Middle frontal gyrus (tissue), 1 donor: ENCODE results near the gene IMPA2.
A peak's percentile ranks its signal among the peaks of the same experiment; 100 is the strongest.
"Not testable (repeated sequence)": the region's sequence is repeated elsewhere in the genome, so short reads cannot be mapped to it uniquely, and the experiment has no call there.

Source experiments
- DNase-seq: peaks from one replicate; pipeline ENCODE4 v3.0.0-alpha.2; 2015; ENCODE audit warnings: low spot score; ENCODE audit errors: extremely low spot score

Gene IMPA2

DNA sequence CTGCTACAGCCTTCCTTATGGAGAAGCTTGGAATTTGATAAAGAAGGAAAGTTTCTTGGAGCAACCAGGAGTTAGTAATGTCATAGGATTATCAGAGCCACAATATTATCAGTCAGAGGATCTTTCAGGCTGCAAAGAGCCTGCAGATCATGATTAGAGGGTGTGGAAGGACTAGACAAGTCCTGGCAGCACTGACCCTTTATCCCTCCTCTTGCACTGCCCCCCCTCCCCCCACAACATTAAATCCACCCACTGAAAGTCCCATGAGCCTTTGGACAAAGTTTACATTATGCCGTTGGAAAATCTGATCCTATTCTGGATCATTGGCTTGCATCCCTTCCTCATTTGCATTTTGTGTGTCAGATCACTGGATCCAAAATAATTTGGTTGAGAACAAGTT is 18.7 kb upstream of the IMPA2 start:
- no peak for DNase-seq

DNA sequence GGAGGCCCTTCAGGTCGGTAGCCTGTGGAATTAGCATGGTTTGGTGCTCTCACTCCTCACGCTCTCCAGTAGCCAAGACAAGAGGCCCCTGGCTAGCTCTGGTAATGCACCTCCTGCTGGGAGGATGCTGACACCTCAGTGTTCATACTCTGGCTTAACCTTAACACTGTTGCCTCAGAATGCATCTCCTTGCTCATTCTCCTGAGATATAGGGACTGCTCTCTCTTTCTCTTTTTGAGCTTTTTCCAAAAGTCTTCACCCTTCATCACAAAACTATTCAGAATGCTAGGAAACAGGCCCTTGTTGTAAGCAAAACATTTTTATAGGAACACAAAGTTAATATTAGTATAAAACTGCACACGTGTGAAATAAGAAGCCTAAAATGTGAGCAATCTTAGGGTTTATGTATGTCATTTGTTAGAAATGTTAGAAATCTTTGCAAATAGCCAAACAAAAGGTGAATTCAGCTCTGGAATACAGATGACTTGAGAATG is 17.3 kb upstream of the IMPA2 start:
- DNase-seq = no peak

GRCh38 chr18:11969904-11970835 is 11.1 kb upstream of the IMPA2 start:
- DNase-seq = no peak

- not testable (repeated sequence) for DNase-seq
These were observed 10.5 kb upstream of the IMPA2 start for GRCh38 chr18:11970836-11971226.

GRCh38 chr18:11972371-11973174 is 8.7 kb upstream of the IMPA2 start:
- DNase-seq = no peak

GRCh38 chr18:11974741-11975325 is 6.5 kb upstream of the IMPA2 start:
- no peak for DNase-seq

GRCh38 chr18:11975723-11976122 is 5.6 kb upstream of the IMPA2 start:
- no peak for DNase-seq

- no peak for DNase-seq
These were observed 4.8 kb upstream of the IMPA2 start for GRCh38 chr18:11976315-11977152.

DNA sequence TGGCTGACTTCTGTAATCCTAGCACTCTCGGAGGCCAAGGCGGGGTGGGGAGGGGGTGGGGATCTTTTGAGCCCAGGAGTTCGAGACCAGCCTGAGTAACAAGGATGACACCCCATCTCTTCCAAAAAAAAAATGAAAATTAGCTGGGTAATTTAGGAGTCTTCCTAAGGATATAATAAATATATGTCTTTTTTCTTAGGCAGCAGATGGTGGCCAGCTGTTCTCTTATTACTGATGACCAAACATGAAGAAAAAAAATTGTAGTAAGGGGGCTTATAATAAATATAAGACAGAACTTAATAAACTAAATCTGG is 4.2 kb upstream of the IMPA2 start:
- DNase-seq = no peak

DNA sequence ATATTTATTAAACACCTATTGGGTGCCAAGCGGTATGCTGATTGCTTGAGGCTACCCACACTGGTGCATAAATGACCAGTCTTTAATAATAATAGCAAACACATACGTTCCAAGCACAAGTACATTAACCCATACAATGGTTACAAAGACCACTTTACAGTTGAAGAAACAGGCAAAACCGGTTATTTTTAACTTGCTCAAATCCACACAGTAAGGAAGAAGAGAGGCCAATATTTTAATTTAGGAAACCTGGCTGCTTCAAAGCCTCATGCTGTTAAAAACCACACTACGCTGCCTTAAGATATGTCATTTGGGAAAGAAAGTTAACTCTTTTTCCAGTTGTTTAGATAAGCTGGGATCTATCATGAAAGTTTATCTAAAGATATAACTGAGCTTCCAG is 2.4 kb upstream of the IMPA2 start:
- DNase-seq = no peak

- no peak for DNase-seq
These were observed 1.2 kb upstream of the IMPA2 start for GRCh38 chr18:11980163-11980493.

- peak; percentile 15 for DNase-seq
These were observed 664 bp upstream of the IMPA2 start for GRCh38 chr18:11980494-11981191.

DNA sequence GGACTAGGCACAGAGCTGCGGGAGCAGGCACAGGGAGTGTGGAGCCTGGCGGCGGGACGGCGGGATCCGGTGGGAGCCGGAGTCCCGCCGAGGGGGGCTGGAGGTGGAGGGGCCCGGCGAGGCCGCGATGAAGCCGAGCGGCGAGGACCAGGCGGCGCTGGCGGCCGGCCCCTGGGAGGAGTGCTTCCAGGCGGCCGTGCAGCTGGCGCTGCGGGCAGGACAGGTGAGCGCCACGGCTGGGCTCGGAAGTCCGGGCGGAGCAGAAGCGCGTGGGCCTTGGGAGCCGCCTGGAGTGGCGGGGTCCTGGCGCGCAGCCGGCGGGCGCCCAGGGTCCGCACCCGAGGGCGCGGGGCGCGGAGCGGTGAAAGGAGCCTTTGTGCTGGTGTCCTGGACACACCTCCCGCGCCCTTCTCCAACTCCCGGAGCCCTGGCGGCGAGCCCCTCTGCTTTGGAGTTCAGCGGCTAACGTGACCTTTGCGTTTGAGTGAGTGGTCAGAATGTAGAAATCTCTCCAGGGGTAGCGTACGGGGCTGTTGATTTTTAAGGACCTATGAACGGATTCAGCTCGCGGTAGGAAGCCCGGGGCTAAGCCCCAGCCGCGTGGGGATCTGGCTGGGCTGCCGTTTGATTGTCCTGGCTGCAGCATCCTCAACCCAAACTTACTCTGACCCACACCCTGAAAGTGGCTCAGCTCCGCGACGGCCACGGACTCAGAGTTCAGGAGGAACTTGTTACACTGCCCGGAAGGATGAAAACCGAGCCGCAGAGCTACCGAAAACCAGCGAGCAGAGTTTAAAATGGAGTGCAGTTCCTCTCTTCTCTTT is 448 bp downstream of the IMPA2 start:
- DNase-seq = no peak

- DNase-seq = no peak
These were observed 1.7 kb downstream of the IMPA2 start for GRCh38 chr18:11982981-11983380.

GRCh38 chr18:11983592-11983991 is 2.3 kb downstream of the IMPA2 start:
- DNase-seq = no peak

DNA sequence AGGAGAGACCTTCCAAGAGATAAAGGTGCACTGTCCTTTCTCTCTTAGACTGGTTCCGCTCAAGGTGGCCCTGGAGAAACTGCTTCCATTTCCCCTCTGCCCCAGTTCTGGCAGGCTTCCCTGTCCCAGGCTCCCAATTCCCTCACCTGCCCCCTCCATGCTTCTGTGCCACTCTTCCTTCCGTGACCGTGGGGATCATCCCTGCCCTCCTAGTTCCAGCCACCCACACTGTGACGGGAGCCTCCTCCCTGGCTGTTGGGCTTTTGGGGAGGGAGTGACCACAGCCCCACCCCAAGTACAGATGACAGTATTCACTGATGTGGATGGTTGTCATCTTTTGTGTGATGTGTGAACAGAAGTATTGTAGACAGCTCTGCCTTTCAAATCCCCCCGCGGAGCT is 2.8 kb downstream of the IMPA2 start:
- no peak for DNase-seq

DNA sequence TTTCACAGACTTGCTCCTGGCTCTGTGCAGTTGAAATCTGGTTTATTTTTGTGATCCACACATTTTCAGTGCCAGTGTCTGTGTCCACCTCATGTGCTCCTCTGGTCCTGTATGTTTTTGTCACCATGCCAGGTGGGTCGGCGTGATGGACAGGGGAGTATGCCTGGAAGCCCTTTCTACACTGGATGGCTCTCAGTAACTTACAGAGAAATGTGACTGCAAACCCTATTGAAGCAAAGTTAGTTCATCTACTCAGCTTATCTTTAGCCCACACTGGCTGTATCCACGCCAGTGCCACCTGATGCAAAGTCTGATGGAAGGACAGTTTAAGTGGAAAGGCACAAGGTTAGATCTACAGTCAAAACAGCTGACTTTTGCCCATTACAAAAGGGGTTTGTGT is 4.3 kb downstream of the IMPA2 start:
- DNase-seq = no peak

DNA sequence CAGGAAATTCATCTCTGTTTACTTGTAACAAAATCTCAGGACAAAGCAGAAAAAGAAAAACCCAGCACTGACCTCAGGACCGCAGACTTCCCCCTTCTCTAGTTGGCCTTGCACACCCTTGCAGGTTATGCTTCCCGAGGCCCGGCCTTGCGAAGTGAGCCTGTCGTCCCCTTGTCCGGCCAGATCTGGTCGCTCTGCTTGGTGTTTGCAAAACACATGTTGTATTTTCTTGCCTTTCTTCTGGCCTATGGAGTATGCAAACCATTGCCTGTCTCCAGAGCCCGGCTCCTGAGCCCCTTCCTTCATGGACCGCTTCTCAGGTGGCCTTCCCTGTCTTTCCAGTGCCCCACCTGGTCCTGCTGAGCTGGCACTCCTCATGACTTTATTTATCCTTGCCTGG is 4.8 kb downstream of the IMPA2 start:
- DNase-seq = no peak

- DNase-seq = no peak
These were observed 6.2 kb downstream of the IMPA2 start for GRCh38 chr18:11987527-11987926.

- DNase-seq = no peak
These were observed 7.9 kb downstream of the IMPA2 start for GRCh38 chr18:11989174-11989573.
